Brain pericyte (primary cell): ENCODE measurements around the gene TTC36.
"Not testable (repeated sequence)": the region's sequence is repeated elsewhere in the genome, so short reads cannot be mapped to it uniquely, and the experiment has no call there.

ENCODE experiments used
- DNase-seq: peaks from one replicate; pipeline ENCODE4 v3.0.0-alpha.2; 2012; ENCODE audit warnings: low read depth, low spot score

TTC36 gene

GRCh38 chr11:118532091-118532490, 4.8 kb downstream of the TTC36 start:
- DNase-seq = no peak

- no peak for DNase-seq
These were observed 5.8 kb downstream of the TTC36 start for GRCh38 chr11:118532852-118533768.

GRCh38 chr11:118533769-118534729, 6.8 kb downstream of the TTC36 start:
- DNase-seq = no peak

GRCh38 chr11:118535261-118535660, 8.0 kb downstream of the TTC36 start:
- no peak for DNase-seq

GRCh38 chr11:118536726-118537125, 9.5 kb downstream of the TTC36 start:
- DNase-seq = no peak

GRCh38 chr11:118537409-118537980, 10.2 kb downstream of the TTC36 start:
- DNase-seq = no peak

GRCh38 chr11:118544010-118544646, 16.9 kb downstream of the TTC36 start:
- DNase-seq = no peak

- DNase-seq = no peak
These were observed 17.4 kb downstream of the TTC36 start for GRCh38 chr11:118544647-118545010.

GRCh38 chr11:118545533-118545932, 18.3 kb downstream of the TTC36 start:
- DNase-seq = no peak

GRCh38 chr11:118547132-118547531, 19.9 kb downstream of the TTC36 start:
- no peak for DNase-seq

GRCh38 chr11:118552341-118552740, 25.1 kb downstream of the TTC36 start:
- no peak for DNase-seq

- DNase-seq = no peak
These were observed 33.5 kb downstream of the TTC36 start for GRCh38 chr11:118560806-118561205.

- DNase-seq = no peak
These were observed 37.8 kb downstream of the TTC36 start for GRCh38 chr11:118565051-118565450.

- DNase-seq = no peak
These were observed 42.4 kb downstream of the TTC36 start for GRCh38 chr11:118569670-118570069.

GRCh38 chr11:118570787-118571186, 43.5 kb downstream of the TTC36 start:
- no peak for DNase-seq

- not testable (repeated sequence) for DNase-seq
These were observed 44.4 kb downstream of the TTC36 start for GRCh38 chr11:118571701-118572060.

- DNase-seq = peak; percentile 39
These were observed 45.0 kb downstream of the TTC36 start, which contains the start of gene ARCN1 for GRCh38 chr11:118572061-118572980. Gene ARCN1 (plus strand): TSS chr11:118572409. CDS start chr11:118572548, 139 bp downstream.

GRCh38 chr11:118572981-118573550, 45.8 kb downstream of the TTC36 start:
- DNase-seq = no peak

GRCh38 chr11:118574636-118575035, 47.4 kb downstream of the TTC36 start:
- DNase-seq = no peak

- not testable (repeated sequence) for DNase-seq
These were observed 50.7 kb downstream of the TTC36 start for GRCh38 chr11:118577995-118578394.
